GM19023 (cell line): ENCODE results near the gene UBXN1.
A peak's percentile ranks its signal among the peaks of the same experiment; 100 is the strongest.

Experiments used
- ATAC-seq: cut with Tn5 transposase; IDR thresholded peaks from one replicate; pipeline ENCODE4 v1.9.1; 2021; ENCODE audit warnings: mild to moderate bottlenecking, moderate library complexity; ENCODE audit not compliant: unreplicated experiment

The UBXN1 gene

GRCh38 chr11:62678770-62679696 lies at the start of gene UBXN1:
TSS of gene UBXN1 (minus strand) at chr11:62679073. CDS start at chr11:62678923, 150 bp downstream.
- peak; percentile 59 for ATAC-seq

GRCh38 chr11:62728171-62728988 lies 49.5 kb upstream of the UBXN1 start, which contains the start of gene TTC9C:
TSS of gene TTC9C (plus strand) at chr11:62728486. CDS start at chr11:62728849, 363 bp downstream.
- peak; percentile 16 for ATAC-seq

- ATAC-seq = peak; percentile 49
Measured at GRCh38 chr11:62727872-62728170, 48.9 kb upstream of the UBXN1 start.

- ATAC-seq = peak; percentile 74
Measured at GRCh38 chr11:62727165-62727871, 48.4 kb upstream of the UBXN1 start, which contains the start of gene HNRNPUL2. TSS of gene HNRNPUL2 (minus strand) at chr11:62727457. CDS start at chr11:62727156, 301 bp downstream.

- no peak for ATAC-seq
Measured at GRCh38 chr11:62726915-62727164, 48.0 kb upstream of the UBXN1 start.

GRCh38 chr11:62726156-62726914 lies 47.5 kb upstream of the UBXN1 start:
- no peak for ATAC-seq

GRCh38 chr11:62725646-62726045 lies 46.8 kb upstream of the UBXN1 start:
- no peak for ATAC-seq

GRCh38 chr11:62724171-62724570 lies 45.3 kb upstream of the UBXN1 start:
- ATAC-seq = no peak

- no peak for ATAC-seq
Measured at GRCh38 chr11:62721994-62722393, 43.1 kb upstream of the UBXN1 start.

GRCh38 chr11:62719302-62719978 lies 40.6 kb upstream of the UBXN1 start:
- ATAC-seq = no peak

GRCh38 chr11:62716816-62717215 lies 37.9 kb upstream of the UBXN1 start:
- ATAC-seq = no peak

- ATAC-seq = no peak
Measured at GRCh38 chr11:62716206-62716605, 37.3 kb upstream of the UBXN1 start.

GRCh38 chr11:62715150-62716130 lies 36.6 kb upstream of the UBXN1 start:
- ATAC-seq = no peak

- no peak for ATAC-seq
Measured at GRCh38 chr11:62713343-62713742, 34.5 kb upstream of the UBXN1 start.

- no peak for ATAC-seq
Measured at GRCh38 chr11:62712861-62713260, 34.0 kb upstream of the UBXN1 start.

- ATAC-seq = no peak
Measured at GRCh38 chr11:62712276-62712812, 33.5 kb upstream of the UBXN1 start.

GRCh38 chr11:62710001-62710345 lies 31.1 kb upstream of the UBXN1 start:
- no peak for ATAC-seq

GRCh38 chr11:62709247-62710000 lies 30.6 kb upstream of the UBXN1 start:
- peak; percentile 74 for ATAC-seq
